GM21447 (cell line): ENCODE measurements around the gene S100A11.
A peak's percentile ranks its signal among the peaks of the same experiment; 100 is the strongest.

ENCODE experiments used
- ATAC-seq: cut with Tn5 transposase; IDR thresholded peaks from one replicate; pipeline ENCODE4 v1.9.1; 2021; ENCODE audit not compliant: unreplicated experiment

The S100A11 gene

DNA sequence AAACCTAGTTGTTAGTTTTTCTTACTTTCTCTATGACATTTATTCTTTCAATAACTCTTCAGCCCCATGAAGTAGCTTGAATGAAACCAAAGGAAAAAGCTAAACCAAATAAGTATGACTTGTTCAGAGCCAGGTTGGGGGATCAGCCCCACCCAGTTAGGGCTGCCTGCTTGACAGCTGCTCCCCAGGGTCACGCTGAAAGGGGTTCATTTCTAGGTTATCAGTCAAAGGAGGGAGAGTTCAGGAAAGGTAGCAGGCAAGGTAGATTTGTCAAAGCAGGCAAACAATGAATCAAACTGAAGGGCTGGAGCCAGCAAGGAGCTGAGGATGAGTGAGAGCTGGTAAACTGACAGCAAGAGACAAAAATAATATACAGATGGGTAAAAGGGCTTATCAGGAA is 3.1 kb upstream of the S100A11 start:
- ATAC-seq = no peak

DNA sequence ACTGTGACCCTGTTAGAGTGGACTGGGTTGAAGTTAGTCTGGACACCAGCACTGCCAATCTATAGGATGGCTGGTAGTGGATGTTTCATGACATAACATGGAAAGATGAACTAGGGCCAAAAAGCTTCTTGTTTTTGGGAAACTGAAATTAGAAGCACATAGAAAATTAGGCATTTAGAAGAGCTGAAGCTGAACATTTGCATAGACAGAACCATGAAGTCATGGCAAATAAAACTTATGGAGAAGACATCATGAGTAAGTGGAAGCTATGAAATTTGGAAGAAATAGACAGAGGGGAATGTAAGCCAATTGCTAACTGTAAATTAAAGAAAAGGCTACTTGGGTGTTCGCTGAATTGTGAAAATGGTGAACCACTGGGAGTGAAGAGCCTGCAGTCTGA is 2.7 kb upstream of the S100A11 start:
- no peak for ATAC-seq

DNA sequence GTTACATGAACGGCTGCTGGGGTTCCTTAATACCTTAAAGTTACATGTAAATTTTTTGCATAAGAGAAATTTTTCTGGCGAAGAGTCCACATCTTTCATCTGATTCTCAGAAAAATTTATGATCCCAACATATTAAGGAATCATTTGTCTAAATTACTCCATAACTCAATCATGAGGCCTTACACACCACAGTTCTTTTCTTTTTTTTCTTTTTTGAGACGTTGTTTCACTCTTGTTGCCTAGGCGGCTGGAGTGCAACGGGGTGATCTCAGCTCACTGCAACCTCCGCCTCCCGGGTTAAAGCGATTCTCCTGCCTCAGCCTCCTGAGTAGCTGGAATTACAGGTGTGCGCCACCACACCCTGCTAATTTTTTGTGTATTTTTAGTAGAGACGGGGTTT is 2.1 kb upstream of the S100A11 start:
- no peak for ATAC-seq

DNA sequence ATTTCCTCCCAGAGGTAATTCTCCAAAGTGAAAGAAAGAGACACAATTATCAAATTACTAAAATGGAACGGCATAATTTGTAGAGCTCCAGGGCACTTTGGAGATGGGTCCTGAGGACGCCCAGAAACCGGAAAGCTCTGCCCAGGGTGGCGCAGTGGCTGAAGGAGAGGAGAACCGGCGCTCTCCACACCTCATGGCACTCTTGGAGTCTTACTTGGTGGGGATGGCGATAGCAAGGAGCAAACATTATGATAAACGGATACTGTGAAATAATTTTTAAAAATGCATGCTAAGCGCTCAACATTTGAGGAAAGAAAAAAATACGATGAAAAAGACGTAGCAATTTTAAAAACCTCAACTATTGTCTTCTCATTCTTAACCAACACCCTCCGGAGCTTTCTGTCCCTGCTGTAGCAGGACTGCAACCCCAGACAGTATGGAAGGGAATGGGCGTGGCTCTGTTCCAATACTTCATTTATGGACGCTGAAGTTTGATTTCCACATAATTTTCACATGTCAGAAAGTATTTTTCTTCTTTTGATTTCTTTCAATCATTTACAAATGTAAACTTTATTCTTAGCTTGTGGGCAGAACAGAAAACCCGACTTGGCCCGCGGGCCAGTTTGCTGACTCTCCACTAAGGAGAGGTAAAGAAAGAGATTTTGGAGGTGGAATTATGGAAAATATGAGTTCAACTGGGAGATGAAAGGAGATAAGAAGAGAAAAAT is 1.1 kb downstream of the S100A11 start:
- no peak for ATAC-seq

DNA sequence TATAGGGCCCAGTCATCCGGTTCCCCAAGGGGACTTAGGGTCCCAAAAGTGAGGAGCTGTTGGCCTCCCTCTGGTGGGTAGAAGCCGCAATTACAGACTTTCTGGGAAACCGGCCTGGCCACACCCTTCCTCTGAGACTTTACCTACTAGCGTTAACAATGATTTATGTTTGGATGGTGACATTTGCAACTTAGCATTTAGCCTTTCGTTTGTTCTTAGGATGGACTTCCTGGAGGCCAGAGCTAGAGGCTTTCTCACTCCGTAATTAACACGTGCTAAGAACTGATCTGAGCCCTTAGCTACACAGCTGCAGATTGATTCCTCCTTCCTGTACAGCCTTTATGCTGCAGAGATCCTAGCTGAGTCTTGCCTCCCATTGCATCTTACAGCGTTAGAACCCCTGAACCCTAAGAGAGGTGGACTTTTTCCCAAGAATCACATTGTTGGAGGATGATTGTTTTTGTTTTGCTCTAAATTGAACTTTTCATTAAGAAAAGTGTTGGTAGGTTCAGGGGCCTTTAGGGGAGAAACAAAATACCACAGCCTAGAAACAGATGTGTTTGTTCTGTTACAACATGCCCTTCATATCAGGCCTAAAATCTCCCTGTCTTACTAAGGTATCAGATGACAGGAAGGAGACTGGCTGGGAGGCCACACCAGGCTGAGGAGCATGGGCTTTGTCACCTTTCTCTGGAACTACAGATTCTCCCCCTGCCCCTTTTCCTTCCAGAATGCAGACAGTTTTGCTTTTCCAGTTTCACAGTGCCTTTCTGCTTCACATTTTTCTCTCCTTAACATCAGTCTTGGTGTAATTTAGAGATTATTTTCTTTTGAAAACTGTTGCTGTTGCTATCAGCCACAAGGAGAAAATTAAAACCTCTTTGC is 1.9 kb downstream of the S100A11 start:
- ATAC-seq = peak; percentile 54

DNA sequence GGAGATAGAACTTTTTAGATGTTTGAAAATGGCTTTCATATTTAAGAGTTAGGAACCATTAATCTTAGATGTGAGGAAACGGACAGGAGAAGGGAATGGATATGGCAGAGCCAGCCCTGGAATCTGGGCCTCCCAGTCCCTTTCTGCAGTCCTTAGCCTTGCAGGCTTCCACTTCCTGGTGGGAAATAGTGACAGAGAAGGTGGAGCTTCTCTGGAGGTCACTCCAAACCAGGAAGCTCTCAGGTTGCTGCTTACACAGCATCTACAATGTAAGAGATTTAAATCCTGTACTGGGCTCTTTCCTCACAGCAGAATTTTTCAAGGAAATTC is 2.5 kb downstream of the S100A11 start:
- ATAC-seq = peak; percentile 7

DNA sequence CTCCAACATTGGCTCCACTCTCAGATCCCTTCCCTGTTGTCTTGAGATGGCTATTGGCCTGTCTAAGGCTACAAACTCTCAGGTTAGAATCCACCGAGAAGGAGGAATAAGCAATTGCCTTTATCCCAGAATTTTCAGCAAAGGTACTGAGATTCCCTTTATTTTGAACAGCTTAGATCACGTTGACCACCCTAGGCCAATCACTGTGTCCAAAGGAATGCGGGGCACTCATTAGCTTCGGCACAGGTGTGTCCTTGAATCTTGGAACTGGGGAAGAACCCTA is 6.9 kb downstream of the S100A11 start:
- no peak for ATAC-seq

DNA sequence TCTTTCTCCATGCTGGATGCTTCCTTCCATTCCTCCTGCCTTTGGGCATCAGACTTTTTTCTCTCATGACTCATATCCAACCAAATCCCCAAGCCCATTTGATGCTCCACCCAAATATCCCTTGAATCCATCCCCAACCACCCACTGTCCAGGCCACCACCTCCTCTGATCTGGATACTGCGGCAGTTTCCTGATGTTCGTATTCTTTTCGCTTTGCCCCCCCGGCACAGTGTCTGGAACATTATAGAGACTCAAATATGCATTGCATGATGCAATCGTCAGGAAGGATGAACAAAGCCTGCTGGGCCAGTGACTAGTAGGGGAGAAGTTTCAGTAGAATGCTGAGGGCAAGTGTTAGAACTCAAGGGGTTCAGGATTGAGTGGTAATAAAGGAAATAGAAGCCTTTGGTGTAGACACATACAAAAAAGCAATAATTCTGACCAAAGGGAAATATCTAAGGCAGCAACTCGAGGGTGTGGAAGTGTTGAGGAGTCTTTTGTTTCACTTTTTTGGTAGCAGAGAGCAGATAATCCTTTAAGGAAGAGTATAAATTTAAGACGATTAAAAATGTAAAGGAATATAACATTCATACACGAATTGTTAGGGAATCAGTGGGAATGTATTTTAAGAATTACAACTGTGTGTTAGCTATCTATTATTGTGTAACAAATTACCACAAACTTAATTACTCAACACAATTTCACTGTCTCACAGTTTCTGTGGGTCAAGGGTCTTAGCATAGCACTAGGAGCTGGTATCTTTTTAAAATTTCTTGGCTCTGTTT is 7.5 kb downstream of the S100A11 start:
- no peak for ATAC-seq

DNA sequence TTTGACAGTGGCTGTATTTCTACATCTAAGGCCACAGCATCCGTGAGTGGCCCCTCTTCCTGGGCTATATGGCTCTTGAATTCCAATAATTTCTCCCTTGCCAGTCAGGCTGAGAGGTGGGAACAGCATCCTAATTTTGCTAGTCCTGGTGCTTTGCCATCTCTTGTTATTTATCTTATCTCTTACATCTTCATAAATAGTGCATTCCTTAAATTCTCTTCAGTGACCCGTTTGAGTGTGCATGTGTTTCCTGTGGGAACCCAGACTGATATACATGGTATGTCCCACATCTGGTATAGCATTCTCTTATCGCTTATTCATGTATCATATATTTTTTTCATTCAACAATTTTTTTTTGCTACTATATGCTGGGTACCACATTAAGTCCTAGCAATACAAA is 9.9 kb downstream of the S100A11 start:
- ATAC-seq = no peak

DNA sequence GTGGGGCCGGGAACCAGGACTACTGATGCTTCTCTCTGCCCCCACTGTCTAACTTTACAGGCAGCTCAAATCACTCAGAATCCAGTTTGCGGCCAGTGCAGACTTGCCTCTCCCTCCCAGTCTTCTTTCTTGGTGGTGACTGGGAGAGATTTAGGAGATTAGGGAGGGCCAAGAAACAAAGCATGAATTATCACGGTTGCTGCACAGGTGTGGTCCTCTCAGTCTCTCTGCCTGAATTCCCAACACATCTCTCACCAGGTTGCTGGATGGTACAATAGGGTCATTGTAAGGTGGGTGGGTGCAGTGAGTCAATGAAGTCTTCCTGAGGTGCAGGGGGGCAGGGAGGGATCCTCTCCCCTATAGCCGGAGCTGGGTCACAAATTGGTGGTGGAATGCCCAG is 12.6 kb downstream of the S100A11 start:
- ATAC-seq = no peak

DNA sequence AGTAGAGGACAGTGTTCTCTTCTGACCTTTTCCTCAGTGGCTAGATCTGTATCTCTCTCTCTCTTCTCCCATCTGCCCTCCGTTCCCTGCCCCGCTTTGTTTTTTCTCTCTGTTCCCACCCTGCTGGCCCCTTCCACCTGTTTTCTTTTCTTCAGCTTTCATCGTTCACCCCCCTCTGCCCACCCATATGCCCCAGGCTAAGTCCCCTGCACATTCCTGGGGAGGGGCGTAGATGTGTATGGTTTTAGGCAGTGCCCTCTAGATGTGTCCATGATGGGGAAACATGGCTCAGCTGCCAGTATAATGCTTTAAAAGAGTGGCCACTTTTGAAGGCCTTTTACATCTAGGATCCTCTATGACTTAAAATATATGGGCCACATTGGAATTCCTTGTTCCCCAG is 13.6 kb downstream of the S100A11 start:
- ATAC-seq = no peak

DNA sequence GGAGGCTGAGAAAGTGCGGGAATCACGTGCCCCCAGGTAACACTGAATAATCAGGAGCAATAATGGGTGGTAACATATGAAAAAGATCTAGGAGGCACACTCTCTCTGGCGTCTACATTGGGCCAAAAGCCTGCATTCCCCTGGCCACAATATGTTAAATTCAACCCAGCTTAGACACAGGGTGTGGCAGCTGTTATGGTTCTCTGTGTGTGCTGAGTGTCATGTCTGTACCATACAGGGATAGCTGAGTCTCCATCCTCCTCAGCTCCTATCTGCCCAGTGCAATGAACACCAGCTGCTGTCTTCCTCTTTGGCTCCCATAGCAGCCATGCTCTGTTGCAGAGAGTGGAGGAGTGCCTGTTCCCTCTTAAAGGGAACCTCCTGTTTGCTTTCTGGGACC is 14.3 kb downstream of the S100A11 start:
- no peak for ATAC-seq

DNA sequence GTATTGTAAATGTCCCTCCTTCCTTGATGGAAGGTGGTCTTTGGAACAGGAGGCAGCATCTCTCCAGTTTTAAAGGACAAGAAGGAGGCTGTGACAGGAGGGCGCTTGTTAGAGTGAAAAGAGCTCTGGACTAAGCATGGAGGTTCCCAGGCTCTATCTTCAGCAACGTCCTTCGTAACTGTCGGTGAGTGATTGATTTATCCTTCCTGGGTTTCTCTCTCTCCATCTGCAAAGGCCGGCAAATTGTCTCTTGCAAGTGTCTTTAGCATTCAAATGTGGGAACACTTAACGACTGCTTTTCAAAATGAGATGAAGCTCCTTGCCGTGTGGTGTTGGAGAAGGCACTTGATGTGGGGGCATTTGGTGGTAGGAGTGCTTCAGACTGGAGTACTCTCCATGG is 15.2 kb downstream of the S100A11 start:
- no peak for ATAC-seq

DNA sequence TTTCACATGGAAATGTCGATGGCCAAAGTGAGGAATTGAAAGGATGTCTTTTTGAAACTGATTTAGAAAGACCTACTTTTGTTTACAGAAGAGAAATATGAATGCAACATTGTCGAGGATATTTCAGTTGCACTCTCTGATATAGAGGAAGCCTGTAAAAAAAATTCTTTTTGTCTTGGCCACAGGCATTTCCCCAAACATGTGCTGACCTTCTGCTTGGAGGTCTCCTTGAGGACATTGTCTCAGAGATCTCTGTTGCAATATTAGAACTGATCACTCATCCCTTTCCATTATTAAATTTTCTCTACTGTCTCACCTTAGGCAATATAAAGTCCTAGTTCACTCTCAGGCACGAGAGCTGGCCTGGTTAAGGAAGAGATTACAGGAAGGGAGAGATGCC is 16.0 kb downstream of the S100A11 start:
- no peak for ATAC-seq

DNA sequence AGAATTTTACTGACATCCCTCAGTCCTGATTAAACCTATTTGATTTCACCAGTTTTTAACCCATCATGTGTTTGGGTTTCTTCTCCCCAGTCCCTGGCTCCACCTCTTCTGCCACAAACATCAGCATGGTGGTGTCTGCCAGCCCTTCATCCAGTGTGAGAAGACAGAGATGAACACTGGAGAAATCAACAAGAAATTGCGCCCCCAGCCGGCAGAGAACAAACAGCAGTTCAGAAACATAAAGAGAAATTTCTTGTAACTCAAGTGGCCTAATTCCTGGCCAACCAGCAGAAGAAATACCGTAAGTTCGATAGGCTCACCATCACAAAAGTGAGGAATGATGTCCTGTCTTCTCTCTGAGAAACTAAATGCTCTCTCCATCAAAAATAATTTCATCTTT is 18.3 kb downstream of the S100A11 start:
- no peak for ATAC-seq

DNA sequence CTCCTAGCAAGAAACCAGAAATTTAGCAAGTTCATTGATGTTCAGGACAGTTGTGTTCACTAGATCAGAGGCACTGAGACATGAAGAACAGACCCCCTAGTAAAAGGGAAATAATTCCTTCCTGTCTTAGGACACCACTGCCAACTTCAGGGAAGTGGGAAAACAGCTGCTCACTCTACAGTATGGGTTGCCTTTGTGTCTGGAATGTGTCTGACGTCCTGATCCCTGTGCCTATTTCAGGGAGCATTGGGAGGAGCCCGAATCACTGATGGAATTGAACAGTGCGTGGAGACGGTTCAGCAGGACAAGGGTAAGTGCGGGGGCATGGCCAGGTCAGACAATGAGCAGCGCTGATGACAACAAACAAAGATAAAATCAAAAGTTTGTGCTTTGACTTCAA is 21.0 kb downstream of the S100A11 start:
- no peak for ATAC-seq

DNA sequence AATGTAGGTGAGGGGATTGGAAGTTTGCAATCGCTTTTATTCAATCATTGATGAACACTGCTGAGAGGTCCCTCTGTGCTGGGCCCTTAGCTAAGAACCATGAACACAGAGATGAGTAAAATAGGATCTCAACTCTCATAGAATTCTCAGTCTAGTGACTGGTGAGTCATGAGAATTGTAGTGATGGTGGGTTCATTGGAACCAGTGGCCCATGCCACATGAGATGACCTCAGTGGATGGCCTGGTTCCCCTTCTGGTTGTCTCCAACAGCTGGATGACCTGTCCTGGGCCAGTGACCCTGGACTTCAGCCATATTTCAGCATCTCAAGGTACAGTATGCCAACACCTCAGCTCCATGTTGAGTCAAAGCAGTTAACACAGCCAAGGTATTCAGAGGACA is 21.9 kb downstream of the S100A11 start:
- ATAC-seq = no peak

DNA sequence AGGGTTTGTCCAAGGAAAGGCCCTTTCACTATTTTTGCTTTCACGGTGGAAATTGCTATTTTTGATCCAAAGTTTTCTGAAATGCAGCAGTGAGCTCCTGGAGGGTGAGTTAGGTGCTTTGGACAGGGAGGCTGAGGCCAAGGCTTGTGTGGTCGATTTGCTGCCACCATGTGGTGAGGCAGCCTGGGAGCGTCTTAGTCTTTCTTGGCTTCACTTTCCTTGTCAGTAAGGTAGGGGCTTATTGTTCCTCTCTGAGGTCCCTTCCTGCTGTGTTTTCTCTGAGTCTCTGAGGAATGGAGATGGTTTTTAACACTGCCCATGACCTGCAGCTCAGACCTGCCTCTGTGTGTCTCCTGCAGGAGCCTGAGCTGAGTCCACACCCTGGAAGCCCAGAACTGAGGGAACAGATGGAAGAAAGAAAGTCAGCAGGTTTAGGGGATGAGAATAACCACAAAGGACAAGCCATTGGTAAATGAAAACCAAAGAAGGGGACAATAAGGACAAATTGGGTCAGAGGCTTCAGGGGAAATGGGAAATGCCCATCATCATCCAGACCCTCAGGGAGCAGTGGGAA is 23.1 kb downstream of the S100A11 start:
- ATAC-seq = no peak

DNA sequence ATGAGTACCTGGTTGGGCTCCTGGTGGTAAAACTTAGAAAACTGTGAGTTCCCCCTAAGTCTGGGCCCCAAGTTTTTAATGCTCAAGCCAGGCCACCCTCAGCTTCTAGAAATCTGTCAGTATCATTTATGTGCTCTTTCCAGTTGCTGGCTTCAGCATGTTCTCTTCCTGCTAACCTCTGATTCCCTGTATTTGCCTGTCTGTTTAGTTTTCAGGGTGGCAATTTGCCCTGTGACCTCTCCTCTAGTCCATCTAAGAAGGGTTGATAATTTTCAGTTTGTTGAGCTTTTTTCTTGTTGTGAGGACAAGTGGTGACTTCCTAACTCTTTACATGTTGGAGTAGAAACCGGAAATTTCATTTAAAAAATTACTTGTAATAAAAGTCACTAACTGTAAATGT is 27.1 kb downstream of the S100A11 start:
- no peak for ATAC-seq

DNA sequence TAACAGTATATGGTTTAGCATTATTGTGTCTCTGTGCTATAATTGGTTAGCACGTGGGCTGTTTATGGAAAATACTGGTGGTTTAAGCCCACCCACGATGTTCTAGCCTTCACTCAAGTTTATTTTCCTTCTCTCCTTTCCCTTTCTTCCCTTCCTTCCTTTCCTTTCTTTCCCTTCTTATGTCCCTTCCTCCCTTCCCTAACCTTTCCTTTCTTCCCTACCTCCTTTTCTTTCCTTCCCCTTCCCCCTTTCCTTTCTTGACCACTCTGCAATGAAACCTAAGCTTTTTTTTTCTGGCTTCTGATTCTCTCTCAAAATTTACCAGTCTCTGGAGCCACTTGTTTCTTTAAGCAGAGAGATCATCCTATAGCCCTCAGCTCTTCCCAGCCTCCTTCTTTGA is 29.8 kb downstream of the S100A11 start:
- no peak for ATAC-seq

DNA sequence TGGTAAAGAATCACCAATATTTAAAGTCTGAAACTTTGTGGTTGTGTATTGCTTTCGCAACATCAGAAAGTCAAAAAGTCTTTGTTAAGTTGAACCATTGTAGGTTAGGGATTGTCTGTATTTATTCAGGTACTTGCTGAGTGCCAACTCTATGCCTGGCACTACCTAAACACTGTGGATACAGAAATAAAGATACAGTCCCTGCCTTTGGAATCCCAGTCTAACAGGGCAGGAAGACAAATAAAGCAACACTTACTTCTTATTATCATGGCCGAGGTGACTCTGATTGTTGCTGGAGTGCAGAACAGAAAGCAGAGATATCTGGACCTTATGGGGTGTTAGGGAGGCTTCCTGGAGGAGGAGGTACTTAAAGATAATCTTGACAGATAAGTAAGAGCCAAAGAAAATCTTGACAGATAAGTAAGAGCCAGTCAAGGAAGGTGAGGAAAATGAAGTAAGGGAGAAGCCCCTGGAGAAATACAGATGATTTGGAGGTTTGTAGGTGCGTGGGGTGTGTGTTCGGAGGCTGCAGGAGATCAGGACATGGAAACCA is 31.4 kb downstream of the S100A11 start:
- ATAC-seq = no peak
